Activated T-cell treated with anti-CD3 and anti-CD28 coated beads for 48 hours (primary cell): ENCODE results near the gene SMIM1.
A peak's percentile ranks its signal among the peaks of the same experiment; 100 is the strongest.

Experiments
- DNase-seq: peaks from one replicate; pipeline ENCODE4 v3.0.0-alpha.2; 2020; ENCODE audit warnings: low read depth

SMIM1 gene

DNA sequence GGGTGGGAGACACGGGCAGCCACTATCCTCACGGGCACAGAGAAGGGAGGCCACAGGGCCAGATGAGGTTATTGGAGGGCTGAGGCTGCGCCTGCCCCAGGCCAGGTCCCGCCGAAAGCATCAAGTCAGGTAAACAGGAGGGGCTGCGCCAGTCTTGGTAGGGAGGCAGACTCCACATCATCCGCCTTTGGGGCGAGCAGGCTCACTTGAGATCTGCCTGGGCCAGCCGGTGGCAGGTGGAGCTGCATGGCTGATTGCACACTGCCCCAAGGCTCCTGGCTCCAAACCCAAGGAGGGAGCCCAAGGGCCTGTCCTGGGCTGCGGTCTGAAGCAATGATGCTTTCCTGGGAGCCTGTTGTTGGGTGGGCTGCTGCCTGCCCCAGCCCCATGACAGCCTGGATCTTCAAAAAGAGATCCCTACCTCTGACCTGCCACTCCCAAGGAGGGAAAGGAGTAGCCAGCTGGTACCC lies 4.6 kb downstream of the SMIM1 start:
- DNase-seq: no peak

DNA sequence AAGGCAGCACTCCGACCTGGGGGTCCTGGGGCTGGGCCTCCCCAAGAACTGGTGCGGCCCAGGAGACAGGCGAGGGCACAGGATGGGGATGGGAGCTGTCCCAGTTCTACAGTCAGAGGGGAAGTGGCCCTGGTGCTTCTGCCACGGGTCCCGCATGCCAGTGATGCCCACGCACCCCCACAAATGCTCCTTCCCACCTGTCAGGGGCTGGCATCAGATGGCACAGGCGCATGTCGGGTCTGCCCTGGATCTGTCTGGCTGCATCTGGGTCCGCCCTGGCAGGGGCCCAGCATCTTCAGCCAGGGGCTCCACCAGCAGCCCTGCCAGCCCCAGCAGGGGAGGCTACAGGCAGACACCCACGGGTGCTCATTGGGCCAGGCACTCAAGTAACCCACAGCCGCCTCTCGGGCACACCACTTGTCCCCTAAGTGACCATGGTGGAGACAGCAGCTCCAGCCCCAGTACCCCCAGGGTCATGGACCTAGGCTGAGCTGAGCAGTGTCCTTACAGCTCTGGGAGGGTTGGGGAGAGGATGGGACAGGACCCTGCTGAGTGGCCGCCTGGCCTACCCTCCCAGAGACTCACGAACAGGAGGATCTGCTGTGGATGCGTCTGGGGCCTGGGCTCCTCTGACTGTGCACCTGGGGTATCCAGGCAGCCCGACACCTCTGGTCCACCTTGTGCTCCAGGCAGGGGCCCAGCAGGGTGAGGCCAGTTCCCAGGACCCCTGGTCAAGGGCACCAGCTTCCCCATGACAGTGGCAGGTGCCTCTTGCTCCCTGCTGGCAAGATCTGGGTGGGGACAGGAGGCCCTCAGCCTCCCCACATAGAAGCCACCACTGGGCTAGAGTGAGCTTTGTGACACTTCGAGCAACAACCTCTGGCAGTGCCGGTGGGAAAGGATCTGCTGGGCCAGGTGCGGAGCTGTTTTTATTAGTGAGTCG lies 5.4 kb downstream of the SMIM1 start:
- no peak for DNase-seq

DNA sequence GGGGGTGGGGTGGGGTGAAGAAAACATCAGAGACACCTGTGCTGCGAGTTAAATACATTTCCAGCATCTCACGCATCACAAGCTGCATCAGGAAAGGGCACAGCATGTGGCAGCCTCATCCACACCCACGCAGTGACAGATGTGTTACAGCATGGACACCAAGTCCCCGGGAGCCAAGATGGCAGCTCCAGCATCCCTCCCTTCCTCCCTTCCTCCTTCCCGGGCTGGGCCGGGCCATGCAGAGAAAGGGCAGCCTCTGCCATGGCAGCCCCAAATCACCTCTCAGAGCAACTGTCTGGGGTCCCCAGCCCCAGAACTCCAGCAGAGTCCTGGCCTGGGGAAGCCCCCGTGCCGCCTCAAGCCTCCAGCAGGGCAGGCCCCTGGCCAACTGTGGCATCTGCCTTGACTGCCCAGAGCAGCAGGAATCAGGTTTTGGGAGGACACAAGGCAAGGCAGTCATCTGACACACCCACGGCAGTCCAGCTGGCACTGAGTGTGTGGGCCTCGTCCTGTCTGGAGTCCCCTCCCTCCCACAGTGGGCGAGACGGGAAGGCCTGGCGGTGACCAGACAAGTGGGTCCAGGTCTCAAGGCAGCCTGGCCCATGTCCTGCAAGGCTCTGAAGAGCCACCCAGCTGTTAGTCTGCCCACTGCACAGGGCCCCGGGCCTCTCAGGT lies 6.2 kb downstream of the SMIM1 start:
- DNase-seq: no peak

DNA sequence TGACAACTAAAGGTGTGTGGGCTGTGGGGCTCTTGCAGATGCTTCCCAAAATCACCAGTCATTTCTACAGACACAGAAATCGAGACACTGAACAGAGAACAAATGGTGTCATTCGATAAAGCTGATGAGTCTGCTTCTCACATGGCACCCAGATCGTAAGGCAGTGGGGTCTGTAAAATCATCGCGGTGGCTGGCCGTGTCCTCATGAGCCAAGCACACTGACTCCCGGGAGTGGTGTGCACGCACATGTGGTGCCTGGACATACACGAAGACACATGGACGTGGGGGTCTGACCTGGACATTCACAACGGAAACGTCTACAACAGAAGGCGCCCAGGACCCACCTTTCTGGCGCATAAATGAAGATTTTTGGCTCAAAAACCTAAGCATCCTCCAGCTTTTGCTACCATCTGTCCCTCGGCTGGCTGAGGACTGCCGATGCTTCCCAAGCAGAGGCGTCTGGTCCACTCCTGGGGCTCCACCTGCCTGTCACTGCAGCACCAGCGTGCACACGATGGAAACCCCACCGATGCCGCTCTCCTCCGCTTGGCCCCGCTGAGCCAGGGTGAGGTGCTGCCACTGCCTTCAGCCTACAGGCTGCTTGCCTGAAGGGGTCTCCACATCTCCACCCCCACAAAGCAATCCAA lies 6.8 kb downstream of the SMIM1 start:
- no peak for DNase-seq

DNA sequence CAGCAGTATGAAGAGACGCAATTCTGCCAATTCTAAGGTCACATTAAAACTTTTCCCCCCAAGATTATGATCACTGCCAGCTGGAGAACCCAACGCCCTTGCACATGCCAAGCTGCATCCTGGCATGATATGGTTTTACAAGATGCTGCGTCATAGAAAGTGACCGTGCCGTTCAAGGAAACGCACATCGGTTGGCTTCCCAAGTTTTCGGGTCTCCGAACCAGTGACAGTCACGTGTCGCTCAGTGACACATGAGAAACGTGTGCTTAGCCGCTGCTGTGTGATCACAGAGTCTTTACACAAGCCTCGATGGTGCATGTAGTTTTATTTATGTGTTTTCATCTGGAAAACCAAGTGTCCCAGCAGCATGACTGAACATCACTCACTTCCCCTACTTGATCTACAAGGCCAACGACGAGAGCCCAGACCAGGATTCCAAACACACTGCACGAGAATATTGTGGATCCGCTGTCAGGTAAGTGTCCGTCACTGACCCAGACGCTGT lies 7.4 kb downstream of the SMIM1 start:
- DNase-seq: no peak

DNA sequence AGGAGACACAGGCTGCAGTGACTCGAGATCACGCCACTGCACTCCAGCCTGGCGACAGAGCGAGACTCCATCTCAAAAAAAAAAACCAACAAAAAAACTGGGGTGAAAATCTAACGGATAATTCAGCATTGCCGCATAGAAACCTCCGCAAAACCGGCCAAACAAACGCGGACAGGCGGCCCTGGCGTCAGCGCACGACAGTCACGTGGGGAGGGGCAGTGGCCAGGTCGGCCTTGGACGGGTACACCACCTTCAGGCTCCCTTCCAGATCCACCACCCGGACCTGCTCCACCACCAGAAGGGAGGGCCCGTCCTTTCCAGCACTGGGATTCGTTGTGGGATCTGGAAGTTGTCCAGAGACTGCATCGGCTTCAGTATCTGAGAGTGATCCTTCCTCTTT lies 8.4 kb downstream of the SMIM1 start:
- no peak for DNase-seq

DNA sequence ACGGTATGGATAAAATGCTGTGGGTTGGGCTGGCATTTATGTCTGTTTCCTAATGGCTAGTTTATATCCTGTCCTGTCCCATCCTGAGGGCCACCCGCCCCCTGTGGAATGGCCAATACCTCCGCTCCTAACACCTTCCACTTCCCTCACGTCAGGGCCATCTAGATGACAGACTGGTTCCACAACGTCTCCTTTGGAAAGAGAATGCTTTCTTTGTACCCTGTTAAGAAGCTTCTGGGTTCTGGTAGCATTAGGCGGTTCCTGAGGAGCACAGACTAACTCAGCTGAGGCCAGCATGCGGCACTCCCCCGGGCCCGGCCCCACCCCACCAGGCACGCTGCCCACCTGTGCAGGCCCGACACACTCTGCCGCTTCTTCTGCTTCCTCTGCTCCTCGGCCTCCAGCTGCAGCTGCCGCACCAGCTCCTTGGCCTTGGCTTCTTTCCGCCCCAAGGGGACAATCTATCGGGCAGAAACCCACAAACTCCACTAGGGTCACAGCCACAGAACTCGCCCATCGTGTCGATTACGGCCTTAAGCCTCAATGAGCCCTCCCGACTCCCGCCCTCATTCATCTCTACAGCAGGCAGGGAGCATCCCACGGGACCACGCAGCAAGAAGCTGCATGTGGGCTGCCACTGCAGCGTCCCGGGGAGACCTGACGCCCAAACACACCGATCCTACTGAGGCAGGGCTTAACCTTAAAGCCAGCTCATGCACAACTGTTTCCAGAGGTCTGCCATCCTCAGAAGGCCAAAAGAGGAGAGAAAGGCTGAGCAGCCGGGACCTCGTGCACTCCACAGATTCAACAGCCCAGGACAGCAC lies 11.3 kb downstream of the SMIM1 start:
- no peak for DNase-seq

DNA sequence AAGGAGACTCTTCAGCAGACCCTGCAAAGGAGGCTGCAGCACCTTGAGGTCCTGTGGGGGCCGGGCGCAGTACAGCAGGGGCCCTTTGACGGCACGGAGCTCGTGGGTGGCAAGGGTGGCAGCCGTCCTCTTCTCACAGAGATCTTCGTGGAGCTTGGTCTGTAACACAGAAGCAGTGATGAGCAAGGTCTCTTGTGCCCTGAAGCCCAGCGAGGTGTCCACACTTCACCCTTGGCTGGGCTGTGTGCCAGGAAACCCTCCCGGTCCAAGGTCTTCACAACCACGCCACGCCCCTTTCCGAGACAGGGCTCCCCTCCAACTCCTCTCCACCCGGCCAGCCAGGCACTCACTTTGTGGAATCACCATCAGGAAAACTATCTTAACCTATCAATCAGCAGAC lies 12.5 kb downstream of the SMIM1 start:
- DNase-seq: no peak

DNA sequence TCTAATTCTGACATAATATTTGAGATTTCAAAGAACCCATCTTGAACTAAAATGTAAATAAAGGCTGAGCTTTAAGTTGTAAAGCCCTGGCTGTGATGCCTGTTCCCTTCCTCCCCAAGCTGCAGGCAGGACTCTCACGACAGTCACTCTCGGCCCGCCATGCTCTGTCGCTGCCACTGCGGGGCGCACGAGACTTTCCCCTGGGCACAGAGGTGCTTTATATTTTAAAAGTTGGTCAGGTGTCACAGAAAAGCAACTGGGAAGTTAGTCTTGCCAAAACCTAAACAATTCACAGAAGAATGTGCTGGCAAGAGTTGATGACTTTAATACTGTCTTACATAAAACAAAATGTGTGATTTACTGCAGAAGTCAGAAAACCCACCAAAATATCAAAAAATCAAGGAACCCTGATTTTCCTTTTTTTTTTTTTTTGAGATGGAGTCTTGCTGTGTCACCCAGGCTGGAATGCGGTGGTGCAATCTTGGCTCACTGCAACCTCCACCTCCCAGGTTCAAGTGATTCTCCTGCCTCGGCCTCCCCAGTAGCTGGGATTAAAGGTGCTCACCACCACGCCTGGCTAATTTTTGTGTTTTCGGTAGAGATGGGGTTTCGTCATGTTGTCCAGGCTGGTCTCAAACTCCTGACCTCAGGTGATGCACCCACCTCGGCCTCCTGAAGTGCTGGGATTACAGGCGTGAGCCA lies 13.1 kb downstream of the SMIM1 start:
- no peak for DNase-seq

DNA sequence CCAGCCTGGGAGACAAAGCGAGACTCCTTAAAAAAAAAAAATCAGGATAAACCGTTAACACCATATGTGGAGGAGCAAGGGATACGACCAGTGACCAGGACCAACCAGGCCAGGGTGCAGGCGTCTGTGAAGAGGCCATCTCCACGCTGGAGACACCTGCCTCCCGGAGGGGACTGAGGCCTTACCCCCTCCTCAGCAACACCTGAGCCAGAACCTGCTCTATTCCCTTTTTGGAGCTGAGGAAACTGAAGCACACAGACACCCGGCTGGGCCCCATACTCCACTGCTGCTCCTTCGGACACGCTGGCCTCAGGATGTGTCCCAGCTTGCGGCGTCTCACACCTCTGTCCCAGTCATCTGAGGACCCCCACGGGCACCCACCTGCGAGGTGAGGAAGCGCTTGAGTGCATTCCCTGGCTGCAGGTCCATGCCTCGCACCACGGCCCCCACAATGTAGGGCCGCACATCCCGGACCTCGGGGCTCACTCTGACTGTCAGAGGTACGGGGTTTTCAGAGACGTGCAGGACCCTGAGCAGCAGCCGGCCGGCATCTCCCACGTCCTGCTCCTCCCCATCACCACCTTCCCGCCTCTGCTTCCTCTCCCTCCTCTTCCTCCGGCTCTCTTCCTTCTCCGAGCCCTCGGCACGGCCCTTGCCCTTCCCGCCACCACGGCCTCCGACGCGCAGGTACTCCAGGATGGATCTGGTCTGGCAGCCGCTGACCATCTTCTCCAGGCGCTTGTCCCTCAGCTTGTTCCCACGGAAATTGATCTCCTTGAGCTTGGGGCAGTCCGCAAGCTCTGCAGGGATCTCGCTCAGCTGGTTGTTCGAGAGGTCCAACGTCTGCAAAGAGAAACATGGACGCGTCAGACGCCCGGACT lies 14.2 kb downstream of the SMIM1 start:
- no peak for DNase-seq

DNA sequence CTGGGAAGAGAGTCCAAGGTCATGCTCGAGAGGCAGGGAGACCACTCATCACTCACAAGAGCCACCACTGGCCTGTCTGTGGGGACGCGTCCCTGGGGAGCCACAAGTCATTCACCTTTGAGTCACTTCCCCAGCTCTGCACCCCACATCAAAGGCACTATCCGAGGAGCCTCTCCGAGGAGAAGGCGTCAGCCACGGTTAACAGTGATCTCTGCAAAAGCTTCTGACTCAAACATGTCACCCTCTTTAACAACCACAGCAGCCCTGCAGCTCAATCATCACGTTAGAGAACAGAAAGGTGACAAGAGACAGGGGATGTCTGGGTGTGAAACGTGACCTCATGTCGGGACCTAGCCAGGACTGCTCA lies 14.8 kb downstream of the SMIM1 start:
- DNase-seq: peak; percentile 55

DNA sequence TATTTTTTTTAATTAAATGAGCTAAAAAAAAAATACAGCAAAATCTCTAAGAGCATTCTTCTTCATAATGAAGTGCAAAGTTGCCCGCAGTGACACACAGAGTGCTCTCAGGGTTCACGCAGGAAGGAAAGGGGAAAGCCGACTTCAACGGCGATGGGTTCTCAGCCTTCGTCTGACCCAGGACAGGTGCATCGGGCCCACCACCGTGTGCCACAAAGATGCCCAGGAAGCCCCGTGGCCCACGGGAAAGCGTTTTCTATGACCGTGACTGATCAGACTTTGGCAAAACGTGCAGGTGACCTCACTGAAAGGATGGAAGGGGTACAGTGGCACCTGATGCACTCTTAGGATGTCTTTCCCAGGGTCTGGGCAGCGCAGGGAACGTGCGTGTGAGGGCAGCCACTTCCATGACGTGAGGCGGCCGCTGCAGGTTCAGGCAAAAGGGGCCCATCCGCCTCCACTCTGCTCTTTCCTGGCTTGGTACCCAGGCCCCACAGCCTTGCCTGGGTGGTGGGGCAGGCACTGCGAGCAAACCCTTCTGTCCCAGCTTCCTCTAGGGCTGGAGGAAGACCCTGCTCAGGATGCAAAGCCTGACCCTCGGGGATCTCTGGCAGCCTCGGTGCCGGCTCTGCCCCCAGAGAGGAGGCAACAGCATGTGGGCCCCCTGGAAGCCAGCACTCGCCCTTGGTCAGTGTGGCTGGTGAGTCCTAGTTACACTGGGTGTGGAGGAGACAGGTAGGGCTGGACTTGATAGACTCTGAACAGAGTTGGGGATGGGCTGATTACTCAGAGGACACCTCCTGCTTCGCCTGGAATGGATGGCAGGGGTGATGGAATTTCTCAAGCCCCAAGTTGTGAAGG lies 15.4 kb downstream of the SMIM1 start:
- no peak for DNase-seq

DNA sequence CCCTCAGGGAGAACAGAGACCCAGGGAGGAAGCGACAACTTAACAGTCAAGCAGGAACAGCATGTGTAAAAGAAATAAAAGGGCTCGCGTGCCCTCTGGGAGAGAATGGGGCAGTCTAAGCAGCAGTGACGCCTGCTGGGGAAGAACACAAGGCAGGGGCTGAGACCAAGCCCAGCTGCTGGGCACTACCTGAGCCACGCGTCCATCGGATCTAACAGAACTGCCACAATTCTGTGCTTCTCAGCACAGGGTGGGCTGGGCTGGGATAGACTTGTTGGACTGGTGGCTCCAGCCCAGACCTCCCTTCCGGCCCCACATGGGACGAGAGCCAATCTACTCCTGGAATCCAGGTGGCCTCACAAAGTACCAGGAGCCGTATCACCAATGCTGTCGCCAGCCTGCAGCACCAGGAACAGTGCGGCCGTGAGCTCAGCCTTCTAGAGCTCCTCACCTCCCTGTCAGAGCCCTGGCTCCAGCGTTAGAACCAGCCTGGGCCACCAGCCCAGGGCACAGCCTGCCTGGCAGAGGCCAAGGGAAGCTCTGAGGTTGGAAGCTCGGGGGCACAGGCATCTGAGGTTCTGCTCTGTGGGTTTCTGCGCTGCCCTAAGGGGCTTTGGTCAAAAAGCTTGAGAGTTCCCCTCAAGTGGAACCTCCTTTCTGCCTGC lies 16.3 kb downstream of the SMIM1 start:
- DNase-seq: no peak

DNA sequence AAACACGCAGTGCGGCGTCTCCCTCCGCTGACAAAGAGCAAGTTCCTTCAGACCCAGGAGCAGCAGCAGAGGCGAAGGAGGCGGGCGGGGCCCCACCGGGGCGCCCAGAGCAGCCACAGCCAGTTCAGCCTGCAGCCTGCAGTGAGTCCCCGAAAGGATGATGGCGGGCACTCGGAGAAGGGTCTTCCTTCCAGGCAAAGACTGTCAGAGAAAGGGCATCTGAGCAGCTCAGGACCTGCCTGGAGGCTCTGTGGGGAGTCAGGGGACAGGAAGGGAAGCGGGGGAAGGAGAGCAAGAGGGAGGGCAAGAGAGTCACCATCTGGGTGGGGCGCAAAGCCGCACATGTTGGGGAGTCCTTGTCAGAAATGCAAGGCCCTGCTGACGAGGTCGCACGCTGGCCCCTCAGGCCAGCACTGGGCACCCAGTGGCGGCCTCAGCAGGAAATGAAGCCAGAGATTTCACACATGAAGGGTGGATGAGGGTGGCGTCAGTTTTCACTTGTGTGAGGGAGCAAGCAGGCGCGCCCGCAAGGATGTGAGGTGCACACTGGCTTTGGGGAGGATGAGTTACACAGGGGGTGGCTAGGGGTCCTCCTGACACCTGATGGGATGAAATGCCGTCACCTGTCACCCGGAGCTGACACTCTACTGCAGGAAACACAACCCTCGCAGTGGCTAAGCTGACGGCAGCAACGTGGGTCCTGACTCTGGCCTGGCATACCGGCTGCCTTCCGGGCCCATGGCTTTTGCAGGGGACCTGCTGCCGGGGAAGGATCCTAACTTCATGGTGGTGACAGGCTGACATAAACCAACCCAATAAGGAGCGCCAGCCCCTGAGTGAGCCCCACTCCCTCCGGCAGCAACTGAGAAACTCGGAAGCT lies 17.1 kb downstream of the SMIM1 start:
- DNase-seq: no peak

DNA sequence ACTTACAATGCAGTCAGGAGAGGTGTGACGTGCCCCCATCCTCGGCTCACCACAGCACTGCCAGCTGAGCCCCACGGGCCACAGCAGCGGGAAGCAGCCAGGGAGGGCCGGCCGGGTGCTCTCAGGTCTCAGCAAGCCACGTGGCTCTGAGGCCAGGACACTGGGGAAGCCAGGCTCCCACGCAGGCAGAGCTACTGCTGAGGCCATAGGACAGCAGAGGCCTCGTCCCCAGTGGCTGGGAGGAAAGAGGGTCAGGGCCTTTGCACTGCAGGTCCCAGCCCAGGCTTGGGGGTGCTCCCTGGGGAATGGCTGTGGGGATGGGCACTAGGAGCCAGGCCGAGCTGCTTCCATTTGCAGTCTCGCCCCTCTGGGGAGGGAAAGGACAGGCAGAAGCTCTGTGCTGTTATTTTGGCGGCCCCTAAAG lies 18.0 kb downstream of the SMIM1 start:
- DNase-seq: no peak

DNA sequence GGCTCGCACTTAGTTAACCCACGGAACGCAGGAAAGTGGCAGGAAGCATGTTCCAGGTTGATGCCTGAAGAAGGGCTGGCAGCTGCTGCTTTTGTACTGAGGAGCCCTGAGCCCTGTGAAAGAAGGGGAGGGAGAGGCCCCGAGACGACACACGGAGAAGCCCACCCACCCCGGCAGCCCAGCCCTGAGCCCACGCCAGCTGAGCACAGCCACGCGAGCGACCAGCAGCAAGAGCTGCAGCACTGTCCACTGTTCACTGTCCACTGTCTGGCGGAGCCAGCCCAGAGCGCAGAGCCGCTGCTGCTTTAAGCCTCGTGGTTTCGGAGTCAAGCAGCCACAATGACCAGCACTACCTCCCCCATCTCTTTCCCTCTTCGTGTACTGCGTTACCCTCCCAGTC lies 18.4 kb downstream of the SMIM1 start:
- no peak for DNase-seq

DNA sequence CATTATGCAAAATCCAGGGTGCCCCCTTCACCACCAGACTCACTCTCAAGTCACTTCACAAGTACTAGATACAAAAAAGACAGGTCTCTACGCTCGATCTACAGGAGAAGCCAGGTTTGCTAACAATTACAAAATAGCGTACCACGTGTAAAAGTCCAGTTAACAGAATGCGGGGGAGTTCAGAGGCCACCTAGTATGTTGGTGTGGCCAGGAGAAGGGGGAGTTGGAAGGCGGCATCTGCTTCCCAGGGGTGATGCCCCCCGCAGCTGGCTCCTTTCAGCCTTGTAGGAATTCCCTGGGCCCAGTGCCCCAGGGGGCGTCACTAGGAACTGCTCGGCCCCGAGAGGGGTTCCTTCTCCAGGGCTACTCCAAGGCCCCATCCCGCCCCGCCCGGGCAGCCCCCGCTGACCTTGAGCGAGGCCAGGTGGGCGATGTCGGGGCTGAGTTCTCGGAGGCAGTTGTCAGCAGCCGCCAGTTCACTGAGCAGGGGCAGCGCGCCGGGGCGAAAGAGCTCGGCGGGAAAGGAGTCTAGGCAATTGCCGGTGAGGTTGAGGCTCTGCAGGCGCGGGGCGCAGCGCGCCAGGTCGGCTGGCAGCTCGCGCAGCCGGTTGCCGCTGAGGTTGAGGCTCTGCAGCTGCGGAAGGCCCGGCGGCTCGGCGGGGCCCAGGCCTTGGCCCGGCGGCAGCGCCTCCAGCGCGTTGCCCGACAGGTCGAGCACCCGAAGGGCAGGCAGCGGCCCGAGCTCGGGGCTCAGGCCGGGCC lies 23.1 kb downstream of the SMIM1 start:
- DNase-seq: no peak
